T-helper 1 cell treated with Interleukin-12 subunit alpha and Interleukin-12 subunit beta and Interleukin-4 antibody, amounts not matched to agents 30 μg/mL and 1 μg/mL, for 36 hours (primary cell): ENCODE measurements around the gene IFITM1.
A peak's percentile ranks its signal among the peaks of the same experiment; 100 is the strongest.
"Not testable (repeated sequence)": the region's sequence is repeated elsewhere in the genome, so short reads cannot be mapped to it uniquely, and the experiment has no call there.

Source experiments
- H3K27ac Mint-ChIP-seq: one replicate; pipeline ENCODE4 v1.8.0; 2021; ENCODE audit warnings: mild to moderate bottlenecking, mixed read lengths
- H3K27me3 Mint-ChIP-seq: one replicate; pipeline ENCODE4 v1.8.0; 2021; ENCODE audit warnings: low read depth, mixed read lengths
- H3K36me3 Mint-ChIP-seq: one replicate; pipeline ENCODE4 v1.8.0; 2021; ENCODE audit warnings: low read depth, mixed read lengths
- H3K4me1 Mint-ChIP-seq: one replicate; pipeline ENCODE4 v1.8.0; 2021; ENCODE audit warnings: low read depth, mixed read lengths
- H3K4me3 Mint-ChIP-seq: one replicate; pipeline ENCODE4 v1.8.0; 2021; ENCODE audit warnings: mild to moderate bottlenecking, moderate library complexity, mixed read lengths
- H3K9me3 Mint-ChIP-seq: one replicate; pipeline ENCODE4 v1.8.0; 2021; ENCODE audit warnings: mixed read lengths

The IFITM1 gene

DNA sequence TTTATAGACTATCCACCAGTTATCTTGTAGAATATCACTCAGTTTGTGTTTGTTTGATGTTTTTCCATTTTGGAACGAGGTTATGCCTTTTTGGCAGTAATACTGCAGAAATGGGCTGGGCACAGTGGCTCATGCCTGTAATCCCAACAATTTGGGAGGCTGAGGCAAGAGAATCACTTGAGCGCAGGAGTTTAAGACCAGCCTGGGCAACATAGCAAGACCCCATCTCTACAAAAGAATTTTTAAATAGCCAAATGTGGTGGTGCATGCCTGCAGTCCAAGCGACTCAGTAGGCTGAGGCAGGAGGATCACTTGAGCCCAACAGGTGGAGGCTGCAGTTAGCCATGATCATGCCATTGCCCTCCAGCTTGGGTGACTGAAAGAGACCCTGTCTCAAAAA lies 32.7 kb downstream of the IFITM1 start:
- Mint-ChIP-seq H3K9me3 (no peaks in the 10 kb centered on the region), H3K27me3 (peaks cover 28% of the 10 kb centered on the region), H3K36me3 (no peaks in the 10 kb centered on the region), H3K4me3 (no peak overlapping the region), H3K27ac (no peak overlapping the region), H3K4me1 (peaks cover 15% of the 10 kb centered on the region)

DNA sequence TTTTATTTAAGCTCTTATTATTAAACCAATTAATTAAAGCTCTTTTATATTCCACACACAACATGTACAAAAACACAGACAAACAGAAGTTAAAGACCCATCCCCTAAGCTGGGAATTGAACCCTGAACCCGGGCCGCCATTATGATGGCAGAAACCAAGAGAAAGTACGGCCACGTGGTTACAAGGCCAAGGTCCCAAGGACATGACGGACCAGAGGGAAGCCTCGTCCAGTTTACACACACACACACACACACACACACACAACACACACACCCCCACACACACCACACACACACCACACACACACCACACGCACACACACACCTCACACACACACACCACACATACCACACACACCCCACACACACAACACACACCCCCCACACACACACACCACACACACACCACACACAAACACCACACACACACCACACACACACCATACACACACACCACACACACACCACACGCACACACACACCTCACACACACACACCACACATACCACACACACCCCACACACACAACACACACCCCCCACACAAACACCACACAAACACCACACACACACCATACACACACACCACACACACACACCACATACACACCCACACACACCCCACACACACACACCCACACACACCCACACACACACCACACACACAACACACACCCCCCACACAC lies 35.6 kb downstream of the IFITM1 start:
- H3K27ac Mint-ChIP-seq, H3K4me3 Mint-ChIP-seq, H3K36me3 Mint-ChIP-seq, H3K9me3 Mint-ChIP-seq: not testable (repeated sequence)
- peaks cover 30% of the 10 kb centered on the region for H3K4me1 Mint-ChIP-seq
- H3K27me3 Mint-ChIP-seq: peaks cover 25% of the 10 kb centered on the region

DNA sequence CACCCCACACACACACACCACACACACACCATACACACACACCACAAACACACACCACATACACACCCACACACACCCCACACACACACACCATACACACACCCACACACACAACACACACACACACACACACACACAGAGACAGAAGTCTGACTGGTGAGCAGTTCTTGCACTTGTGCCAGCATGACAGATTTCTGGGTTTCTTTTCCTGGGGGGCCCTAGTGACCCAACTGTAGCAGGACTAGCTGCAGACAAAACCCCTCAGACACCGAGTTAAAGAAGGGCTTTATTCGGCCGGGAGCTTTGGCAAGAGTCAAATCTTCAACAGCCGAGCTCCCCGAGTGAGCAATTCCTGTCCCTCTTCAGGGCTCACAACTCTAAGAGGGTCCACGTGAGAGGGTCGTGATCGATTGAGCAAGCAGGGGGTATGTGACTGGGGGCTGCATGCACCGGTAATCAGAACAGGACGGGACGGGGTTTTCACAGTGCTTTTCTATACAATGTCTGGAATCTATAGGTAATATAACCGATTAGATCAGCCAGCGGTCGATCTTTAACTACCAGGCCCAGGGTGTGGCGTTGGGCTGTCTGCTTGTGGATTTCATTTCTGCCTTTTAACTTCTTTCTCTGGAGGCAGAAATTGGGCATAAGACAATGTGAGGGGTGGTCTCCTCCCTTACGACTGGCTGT lies 36.3 kb downstream of the IFITM1 start:
- Mint-ChIP-seq H3K4me1 (peaks cover 32% of the 10 kb centered on the region), H3K27me3 (peaks cover 24% of the 10 kb centered on the region)
- not testable (repeated sequence) for H3K9me3 Mint-ChIP-seq, H3K4me3 Mint-ChIP-seq, H3K27ac Mint-ChIP-seq, H3K36me3 Mint-ChIP-seq

DNA sequence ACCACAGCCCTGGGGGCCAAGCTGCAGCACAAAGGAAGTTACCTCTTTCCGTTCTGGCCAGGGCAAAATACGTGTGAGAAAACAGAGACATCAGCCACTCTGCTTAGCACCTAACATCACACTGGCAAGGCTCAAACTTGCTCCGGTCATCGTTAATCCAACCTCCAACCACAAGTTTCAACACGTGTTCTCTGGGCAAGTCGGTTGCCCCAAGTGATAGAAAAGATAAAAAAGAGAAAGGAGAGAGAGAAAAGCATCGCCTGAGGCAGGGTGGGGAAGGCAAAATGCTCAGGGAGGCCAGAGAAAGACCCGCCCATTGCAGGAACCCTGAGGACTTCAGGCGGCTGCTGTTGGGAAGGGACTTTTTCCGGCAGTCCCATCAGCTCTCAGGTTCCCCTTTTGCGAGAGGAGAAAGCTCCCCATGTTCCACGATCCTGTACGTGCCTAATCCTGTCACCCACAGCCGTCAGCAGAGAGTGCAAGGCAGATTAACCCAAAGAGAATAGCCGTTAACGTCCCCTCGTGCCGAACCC lies 36.9 kb downstream of the IFITM1 start:
- no peak overlapping the region for H3K27ac Mint-ChIP-seq
- H3K36me3 Mint-ChIP-seq: no peaks in the 10 kb centered on the region
- H3K4me3 Mint-ChIP-seq: no peak overlapping the region
- H3K27me3 Mint-ChIP-seq: peaks cover 17% of the 10 kb centered on the region
- no peaks in the 10 kb centered on the region for H3K9me3 Mint-ChIP-seq
- H3K4me1 Mint-ChIP-seq: peaks cover 35% of the 10 kb centered on the region

DNA sequence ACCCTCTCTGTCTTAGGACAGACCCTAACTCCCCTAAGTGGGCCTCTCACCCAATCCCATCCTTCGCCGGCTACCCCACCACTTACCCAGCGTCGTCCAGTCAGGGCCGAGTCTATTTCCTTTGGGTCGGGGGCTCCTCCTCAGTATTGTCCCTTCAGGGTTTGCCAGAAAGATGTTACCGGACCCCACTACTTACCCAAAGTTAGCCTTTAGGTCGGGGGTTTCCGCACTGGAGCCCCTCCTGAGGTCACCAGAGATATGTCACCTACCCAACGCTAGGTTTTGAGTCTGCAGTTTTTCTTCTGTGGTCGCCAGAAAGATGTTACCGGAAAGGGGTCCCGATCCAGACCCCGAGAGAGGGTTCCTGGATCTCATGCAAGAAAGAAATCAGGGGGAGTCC lies 37.6 kb downstream of the IFITM1 start:
- Mint-ChIP-seq H3K4me1 (peaks cover 33% of the 10 kb centered on the region), H3K4me3 (no peak overlapping the region), H3K9me3 (no peaks in the 10 kb centered on the region), H3K36me3 (no peaks in the 10 kb centered on the region), H3K27ac (no peak overlapping the region), H3K27me3 (peaks cover 11% of the 10 kb centered on the region)

DNA sequence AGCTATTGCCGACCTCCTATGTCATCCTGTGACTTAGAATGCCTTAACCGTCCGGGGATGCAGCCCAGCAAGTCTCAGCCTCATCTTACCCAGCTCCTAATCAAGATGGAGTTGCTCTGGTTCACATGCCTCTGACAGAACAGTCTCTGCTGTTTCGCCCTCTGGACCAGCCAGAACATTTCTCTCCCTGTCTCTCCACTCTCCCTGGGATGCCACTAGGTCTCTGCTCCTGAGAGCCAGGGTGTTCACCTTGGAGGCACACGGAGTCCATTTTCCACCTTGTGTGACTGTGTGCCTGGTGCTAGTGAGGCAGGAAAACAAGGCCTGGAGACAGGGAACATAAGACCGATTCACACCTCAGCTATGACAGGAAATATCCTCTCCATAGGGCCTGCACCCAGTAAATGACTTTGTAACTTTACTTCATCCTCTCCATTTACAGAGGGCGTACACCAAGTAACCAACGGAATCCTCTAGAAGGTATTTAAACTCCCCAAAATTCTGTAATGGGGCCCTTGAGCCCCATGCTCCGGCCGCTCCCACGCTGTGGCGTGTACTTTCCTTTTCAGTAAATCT lies 38.7 kb downstream of the IFITM1 start:
- no peaks in the 10 kb centered on the region for H3K36me3 Mint-ChIP-seq
- no peak overlapping the region for H3K4me3 Mint-ChIP-seq

DNA sequence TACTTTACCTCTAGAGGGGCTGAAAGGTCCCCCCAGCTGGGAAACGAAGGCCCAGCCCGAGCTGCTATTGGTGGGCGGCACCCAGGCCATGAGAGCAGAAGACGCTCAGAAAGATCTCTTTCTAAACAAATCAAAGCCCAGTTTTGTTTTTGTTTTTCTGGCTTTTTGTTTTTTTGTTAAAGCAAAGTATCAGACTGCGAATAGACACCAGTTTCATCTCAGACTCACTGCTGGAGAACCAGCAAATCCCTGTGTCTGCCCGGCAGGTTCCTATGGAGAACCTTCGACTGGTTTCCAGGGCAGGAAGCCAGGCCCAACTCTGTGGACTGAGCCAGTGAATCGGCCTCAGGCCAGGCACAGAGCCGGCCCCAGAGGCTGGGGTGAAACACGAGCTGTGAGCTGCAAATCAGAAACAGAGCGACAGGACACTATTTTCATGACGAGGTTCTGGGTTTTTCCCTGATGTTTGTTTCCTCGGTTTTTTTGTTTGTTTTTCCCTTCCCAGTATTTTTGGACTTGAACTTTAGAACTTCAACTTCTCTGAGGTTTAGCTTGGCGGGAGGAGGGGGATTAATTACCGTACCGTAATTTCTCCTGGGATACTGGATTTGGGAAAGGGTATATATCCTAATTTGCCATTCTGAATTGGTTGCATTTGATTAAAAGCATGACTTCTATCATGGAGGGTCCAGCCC lies 39.5 kb downstream of the IFITM1 start:
- H3K36me3 Mint-ChIP-seq: no peaks in the 10 kb centered on the region
- no peaks in the 10 kb centered on the region for H3K9me3 Mint-ChIP-seq
- H3K27ac Mint-ChIP-seq: peak overlapping the region; percentile 63
- peak overlapping the region; percentile 30 for H3K4me3 Mint-ChIP-seq
- H3K27me3 Mint-ChIP-seq: peaks cover 9% of the 10 kb centered on the region
- peaks cover 33% of the 10 kb centered on the region for H3K4me1 Mint-ChIP-seq

More for the DNA sequence above, 38.7 kb downstream of the IFITM1 start:
- no peaks in the 10 kb centered on the region for H3K9me3 Mint-ChIP-seq
- H3K27ac Mint-ChIP-seq: no peak overlapping the region
- peaks cover 33% of the 10 kb centered on the region for H3K4me1 Mint-ChIP-seq
- H3K27me3 Mint-ChIP-seq: peaks cover 9% of the 10 kb centered on the region

DNA sequence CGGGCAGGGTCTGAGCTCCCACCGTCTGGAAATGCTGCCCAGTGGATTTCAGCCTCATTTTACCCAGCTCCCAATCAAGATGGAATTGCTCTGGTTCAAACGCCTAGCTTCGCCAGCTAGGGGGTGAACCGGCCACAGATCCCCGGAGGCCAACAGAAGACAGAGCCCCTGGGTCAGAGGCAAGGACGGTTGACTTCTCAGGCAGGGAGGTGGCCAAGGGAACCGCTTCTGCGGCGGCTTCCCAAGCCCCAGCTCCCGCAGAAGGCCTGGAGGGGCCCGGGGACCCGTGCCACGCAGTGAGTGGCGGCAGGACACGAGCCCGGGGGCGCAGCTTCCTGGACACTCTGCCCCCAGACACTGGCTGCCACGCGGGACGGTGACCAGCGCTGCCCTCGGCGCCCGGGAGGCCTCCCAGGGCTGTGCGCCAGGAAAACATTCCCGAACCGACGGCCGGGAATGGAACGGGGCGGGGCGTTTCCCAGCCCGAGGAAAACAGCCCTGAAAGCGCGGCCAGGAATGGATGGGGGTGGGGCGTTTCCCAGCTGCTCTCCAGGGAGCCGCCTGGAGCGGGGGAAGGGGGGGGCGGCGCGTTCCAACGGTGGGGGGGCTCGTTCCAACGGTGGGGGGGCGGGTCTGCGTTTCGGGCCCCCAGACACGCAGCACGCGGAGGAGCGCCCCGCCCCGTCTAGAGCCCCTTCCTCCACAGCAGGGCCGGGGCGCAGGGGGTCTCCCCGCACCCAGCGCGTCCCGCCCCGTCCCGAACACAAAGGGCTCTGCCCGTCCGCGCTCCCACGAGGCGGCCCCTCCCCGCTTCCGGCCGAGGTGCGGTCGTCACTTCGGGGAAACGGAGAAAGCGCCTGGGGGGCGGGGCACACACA lies 42.0 kb downstream of the IFITM1 start:
- H3K27me3 Mint-ChIP-seq: peaks cover 4% of the 10 kb centered on the region
- H3K36me3 Mint-ChIP-seq: no peaks in the 10 kb centered on the region

DNA sequence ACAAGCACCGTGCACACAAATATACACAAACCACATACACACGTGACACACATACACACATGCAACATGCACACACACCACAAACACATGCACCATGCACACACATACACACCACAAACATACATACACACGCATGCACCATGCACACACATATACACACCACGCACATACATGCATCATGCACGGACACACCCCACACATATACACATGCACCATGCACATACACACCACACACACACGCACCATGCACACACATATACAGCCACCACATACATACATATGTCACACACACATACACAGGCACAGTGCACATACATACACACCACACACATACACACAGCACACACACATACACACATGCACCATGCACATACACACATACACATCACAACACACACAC lies 42.8 kb downstream of the IFITM1 start:
- peaks cover 5% of the 10 kb centered on the region for H3K9me3 Mint-ChIP-seq
- H3K36me3 Mint-ChIP-seq: no peaks in the 10 kb centered on the region
- peaks cover 4% of the 10 kb centered on the region for H3K27me3 Mint-ChIP-seq
- peaks cover 27% of the 10 kb centered on the region for H3K4me1 Mint-ChIP-seq
- H3K27ac Mint-ChIP-seq: no peak overlapping the region
- H3K4me3 Mint-ChIP-seq: no peak overlapping the region

More for the DNA sequence above, 42.0 kb downstream of the IFITM1 start:
- Mint-ChIP-seq H3K9me3 (no peaks in the 10 kb centered on the region), H3K4me3 (peak overlapping the region; percentile 83), H3K27ac (peak overlapping the region; percentile 82), H3K4me1 (peaks cover 33% of the 10 kb centered on the region)

DNA sequence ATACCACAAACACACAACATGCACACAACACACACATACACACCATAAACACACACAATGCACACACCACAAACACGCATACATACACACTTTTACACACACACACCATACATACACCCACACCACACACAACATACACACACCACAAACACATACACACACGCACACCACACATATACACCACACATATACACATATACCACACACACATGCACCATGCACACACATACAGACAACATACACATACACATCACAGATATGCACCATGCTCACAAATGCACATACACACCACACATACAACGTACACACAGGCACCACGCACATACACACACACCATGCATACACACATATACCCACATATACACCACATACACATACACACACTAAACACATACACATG lies 43.7 kb downstream of the IFITM1 start:
- H3K4me1 Mint-ChIP-seq: peaks cover 24% of the 10 kb centered on the region
- H3K36me3 Mint-ChIP-seq: no peaks in the 10 kb centered on the region
- no peak overlapping the region for H3K4me3 Mint-ChIP-seq
- H3K9me3 Mint-ChIP-seq: peaks cover 5% of the 10 kb centered on the region
- peaks cover 4% of the 10 kb centered on the region for H3K27me3 Mint-ChIP-seq
- H3K27ac Mint-ChIP-seq: no peak overlapping the region

DNA sequence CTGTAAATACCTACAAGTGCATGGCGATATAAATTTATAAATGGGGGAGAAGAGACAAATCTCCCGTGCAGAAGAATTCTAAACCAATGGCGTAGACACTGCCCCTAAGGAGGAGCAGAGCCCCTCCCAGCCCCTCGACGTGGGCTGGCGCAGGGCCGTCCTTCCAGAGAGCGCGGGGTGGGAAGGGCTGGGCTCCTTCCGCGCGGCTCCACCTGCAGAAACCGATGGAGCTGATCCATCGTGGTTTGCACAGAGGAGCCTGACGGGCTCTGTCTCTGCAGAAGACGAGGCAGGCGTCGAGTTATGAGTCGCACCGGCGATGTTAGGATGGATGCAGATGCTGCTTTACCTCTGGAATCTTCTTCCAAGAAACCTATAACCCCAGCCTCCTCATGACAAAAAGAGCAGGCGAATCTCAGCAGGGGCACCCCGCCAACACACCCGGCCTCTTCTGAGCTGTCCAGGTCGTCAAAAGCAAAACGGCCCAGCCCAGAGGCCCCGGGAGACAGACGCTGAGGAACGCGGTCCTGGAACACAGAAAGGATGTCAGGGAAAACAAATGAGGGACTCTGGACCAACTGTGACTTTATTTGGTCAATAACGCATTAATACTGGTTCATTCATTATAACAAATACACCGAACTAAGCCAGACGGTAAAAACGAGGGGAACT lies 44.4 kb downstream of the IFITM1 start:
- Mint-ChIP-seq H3K27ac (no peak overlapping the region), H3K27me3 (peaks cover 4% of the 10 kb centered on the region), H3K4me3 (no peak overlapping the region), H3K9me3 (peaks cover 5% of the 10 kb centered on the region), H3K4me1 (peaks cover 17% of the 10 kb centered on the region), H3K36me3 (no peaks in the 10 kb centered on the region)

DNA sequence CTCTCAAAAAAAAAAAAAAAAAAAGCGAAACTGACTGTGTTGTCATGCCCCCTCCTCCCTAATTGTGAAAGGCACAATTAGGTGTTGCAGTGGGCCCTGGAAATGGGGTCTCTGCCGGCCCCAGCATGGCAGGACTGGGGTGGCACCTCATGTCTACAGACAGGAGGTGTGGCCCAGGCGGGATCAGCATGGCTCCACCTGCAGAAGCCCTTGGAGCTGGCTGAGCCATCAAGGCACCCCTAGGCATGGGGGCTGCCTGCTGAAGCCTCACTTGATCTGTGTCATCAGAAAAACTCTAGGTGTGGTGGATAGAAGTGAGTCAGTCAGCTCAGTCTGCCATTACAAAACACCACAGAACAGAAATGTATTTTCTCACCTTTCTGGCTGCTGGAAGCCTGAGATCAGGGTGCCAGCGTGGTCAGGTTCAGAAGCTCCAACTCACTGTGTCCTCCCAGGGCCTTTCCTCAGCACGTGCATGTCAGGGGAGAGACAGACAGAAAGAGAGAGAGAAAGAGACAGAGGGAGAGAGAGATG lies 45.4 kb downstream of the IFITM1 start:
- Mint-ChIP-seq H3K4me3 (no peak overlapping the region), H3K27ac (no peak overlapping the region), H3K27me3 (peaks cover 4% of the 10 kb centered on the region), H3K9me3 (peaks cover 5% of the 10 kb centered on the region), H3K4me1 (peaks cover 10% of the 10 kb centered on the region), H3K36me3 (no peaks in the 10 kb centered on the region)
